ENCODE data around the gene TCEA3.

Gene TCEA3

DNA sequence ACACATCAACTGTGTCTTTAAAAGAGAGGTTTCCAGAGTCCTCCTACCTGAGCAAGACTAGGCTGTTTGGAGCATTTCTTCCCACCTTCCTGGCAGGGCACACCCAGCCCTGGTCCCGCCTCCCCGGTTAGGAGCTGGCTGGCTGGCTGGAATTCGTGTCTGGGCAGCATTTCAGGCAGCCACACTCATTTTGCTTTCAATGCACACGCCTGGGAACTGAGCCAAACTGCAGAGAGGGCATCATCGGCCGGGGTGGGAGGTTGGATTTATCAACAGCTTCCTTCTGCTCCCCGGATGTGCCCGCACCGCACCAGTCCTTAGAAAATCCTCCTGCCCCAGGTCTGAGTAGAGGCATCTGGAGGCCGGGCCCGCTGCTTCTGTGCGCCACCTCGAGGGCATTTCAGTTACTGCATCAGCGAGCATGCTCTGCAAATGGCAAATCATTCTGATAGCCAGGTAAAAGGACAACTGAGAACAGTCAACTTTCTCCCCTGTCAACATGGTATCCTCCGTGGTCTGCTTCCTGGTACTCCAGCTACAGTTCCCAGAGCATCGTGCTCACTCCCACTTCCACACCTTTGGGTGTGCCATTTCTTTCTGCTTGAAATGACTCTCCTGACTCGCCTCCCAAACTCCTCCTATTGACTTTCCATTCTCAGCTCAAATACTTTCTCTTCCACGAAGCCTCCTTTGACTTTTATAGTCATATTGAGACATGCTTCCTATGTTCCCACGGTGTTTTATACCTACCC, 20.6 kb downstream of the TCEA3 start:
- peak overlapping the region; percentile 82 for H3K27ac ChIP-seq
- TF ChIP-seq, protein P1, sequence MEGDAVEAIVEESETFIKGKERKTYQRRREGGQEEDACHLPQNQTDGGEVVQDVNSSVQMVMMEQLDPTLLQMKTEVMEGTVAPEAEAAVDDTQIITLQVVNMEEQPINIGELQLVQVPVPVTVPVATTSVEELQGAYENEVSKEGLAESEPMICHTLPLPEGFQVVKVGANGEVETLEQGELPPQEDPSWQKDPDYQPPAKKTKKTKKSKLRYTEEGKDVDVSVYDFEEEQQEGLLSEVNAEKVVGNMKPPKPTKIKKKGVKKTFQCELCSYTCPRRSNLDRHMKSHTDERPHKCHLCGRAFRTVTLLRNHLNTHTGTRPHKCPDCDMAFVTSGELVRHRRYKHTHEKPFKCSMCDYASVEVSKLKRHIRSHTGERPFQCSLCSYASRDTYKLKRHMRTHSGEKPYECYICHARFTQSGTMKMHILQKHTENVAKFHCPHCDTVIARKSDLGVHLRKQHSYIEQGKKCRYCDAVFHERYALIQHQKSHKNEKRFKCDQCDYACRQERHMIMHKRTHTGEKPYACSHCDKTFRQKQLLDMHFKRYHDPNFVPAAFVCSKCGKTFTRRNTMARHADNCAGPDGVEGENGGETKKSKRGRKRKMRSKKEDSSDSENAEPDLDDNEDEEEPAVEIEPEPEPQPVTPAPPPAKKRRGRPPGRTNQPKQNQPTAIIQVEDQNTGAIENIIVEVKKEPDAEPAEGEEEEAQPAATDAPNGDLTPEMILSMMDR (conservative IDR thresholded peaks at IDR 0.05) = peak; percentile 96

DNA sequence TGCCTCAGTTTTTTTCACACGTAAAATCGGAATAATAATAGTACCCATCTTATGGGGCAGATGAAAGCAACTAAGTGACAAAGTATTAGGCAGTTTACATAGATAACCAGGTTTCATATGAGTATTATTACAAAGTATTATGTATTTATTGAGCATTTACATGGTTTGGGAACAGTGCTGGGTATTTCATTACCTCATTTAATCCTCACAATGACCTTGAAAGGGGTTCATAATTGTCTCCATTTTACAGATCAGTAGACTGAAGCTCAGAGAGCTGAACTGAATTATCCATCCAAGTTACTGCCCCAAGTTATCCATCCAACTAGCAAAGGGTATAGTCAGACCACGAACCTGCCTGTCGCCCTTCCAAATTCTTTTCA, 21.2 kb downstream of the TCEA3 start:
- TF ChIP-seq, protein P1 (conservative IDR thresholded peaks at IDR 0.05) = no peak
- H3K27ac ChIP-seq = peak overlapping the region; percentile 82

DNA sequence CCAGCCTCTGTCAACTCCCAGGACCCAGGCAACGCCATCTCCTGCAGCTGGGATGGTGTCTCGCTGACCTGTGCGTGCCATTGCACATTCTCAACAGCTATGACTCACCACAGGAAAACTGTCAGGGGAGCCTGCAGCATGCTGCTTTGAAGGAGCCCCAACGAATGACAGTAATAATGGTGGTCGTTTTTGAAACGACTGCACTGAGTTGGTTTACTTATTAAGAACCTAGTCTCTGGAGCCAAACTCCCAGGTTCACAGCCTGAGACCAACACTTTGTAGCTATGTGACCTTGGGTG, 21.6 kb downstream of the TCEA3 start:
- H3K27ac ChIP-seq = peak overlapping the region; percentile 82
- TF ChIP-seq, protein P1 (conservative IDR thresholded peaks at IDR 0.05) = no peak

DNA sequence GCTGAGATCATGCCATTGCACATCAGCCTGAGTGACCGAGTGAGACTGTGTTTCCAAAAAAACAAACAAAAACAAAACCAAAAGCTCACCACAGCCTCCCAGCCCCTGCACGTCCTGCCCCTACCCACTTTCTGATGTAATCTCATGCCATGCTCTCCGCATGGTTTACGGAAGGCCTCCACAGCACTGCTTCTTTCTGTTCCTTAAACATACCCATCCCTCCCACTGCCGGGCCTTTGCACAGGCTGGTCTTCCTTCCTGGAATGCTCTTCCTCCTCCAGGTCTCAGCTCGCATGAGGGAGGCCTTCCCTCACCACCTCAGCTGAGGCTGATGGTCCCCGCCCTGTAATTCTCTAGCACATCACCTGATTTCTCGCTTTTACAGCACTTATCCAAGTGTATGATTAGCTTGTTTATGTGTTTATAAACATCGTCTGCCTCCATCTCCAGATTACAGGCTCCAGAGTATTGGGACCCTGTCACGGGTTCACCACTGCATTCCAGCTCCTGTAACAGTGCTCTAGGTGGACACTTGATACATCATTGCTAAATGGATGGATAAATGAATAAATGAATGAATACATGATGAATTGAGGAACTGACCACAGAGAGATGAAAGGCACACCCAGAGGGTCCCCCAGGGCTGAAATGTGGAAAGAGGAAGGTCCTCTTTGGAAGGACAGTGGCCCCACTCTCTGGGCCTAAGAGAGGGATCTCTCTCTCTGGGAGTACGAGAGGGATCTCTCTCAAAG, 22.1 kb downstream of the TCEA3 start:
- peak overlapping the region; percentile 82 for H3K27ac ChIP-seq
- TF ChIP-seq, protein P1 (conservative IDR thresholded peaks at IDR 0.05) = no peak

DNA sequence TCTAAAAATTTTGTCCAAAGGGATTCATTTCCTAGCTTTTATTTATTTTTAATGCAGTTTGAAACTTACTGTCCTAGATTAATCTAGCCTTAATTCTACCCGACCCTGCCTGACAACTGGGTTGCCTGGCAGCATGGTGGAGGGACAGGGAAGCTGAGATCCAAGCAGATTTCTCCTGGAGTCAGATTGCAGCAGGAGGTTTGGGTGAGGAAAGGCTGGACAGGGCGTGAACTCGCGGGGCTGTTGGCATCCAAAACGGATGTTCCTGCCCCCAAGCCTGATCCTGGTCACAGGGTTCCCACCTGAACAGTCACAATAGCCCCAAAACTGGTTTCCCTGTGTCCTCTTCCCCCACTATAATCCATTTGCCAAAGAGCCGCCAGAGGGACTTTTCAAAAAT, 23.2 kb downstream of the TCEA3 start:
- H3K27ac ChIP-seq = peak overlapping the region; percentile 82; the same call in 1 of the 2 replicates
- TF ChIP-seq, protein P1 (conservative IDR thresholded peaks at IDR 0.05) = no peak

DNA sequence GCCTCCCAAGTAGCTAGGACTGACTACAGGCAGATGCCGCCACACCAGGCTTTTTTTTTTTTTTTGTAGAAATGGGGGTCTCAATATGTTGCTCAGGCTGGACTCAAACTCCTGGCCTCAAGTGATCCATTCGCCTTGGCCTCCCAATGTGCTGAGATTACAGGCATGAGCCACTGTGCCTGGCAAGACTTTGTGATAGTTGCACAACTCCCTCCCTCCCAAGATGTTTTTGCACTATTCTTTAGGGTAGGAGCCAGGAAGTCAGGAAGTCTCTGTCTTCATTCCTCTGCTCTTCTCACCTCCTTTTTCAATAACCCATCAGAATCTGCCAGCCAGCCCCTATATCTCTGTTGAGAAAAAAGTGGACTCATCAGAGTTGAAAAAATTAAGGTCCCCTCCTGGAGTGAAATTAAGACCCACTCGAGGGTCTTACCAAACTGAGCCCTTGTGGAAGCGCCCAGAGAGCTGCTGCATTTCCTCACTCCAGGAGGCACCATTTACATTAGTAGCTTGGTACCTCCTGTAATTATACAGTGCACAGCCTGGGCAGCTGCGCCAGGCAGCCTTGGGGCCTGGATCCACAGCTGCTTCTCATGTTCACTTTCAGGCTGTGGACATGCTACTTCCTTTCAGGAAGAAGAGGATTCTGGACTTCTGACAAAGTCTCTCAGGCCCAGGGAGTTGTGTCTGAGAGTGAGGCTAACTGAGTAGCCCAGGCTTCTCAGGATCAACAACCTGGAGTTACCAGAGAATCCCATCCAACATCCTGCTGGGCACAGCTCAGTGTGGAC, 24.0 kb downstream of the TCEA3 start:
- no peak overlapping the region for H3K27ac ChIP-seq
- TF ChIP-seq, protein P1 (conservative IDR thresholded peaks at IDR 0.05) = no peak

DNA sequence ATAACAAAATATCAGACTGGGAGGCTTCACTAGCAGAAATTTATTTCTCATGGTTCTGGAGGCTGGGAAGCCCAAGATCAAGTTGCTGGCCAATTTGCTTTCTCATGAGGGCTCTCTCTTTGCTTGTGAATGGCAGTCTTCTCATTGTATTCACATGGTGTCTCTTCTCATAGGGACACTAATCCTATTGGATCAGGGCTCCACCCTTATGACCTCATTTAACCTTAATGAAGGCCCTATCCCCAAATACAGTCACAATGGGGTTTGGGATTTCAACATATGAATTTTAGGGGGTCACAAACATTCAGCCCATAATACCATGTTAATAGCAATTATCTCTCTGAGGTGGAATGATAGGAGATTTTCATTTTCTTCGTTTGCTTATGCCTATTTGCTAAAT, 25.3 kb downstream of the TCEA3 start:
- TF ChIP-seq, protein P1 (conservative IDR thresholded peaks at IDR 0.05) = no peak
- H3K27ac ChIP-seq = no peak overlapping the region
